GM15510 (cell line): ENCODE results near the gene STX1B.

ENCODE experiments used
- POLR2A ChIP-seq: IDR thresholded peaks from 3 replicates; pipeline ENCODE4 v1.6.1; 2011; ENCODE audit warnings: borderline replicate concordance; ENCODE audit not compliant: insufficient read length; ENCODE audit errors: extremely low read depth

Gene STX1B

GRCh38 chr16:30953511-30954124, 56.8 kb downstream of the STX1B start:
- TF ChIP-seq POLR2A, result no peak

GRCh38 chr16:30953111-30953510, 57.3 kb downstream of the STX1B start:
- peak; percentile 6 for TF ChIP-seq POLR2A

GRCh38 chr16:30951750-30952149, 58.7 kb downstream of the STX1B start:
- no peak for TF ChIP-seq POLR2A

GRCh38 chr16:30951193-30951592, 59.2 kb downstream of the STX1B start:
- TF ChIP-seq POLR2A, result no peak

GRCh38 chr16:30950516-30951065, 59.8 kb downstream of the STX1B start:
- TF ChIP-seq POLR2A, result no peak

GRCh38 chr16:30949650-30950515, 60.6 kb downstream of the STX1B start:
- TF ChIP-seq POLR2A, result peak; percentile 59

- peak; percentile 78 for TF ChIP-seq POLR2A
Observed at GRCh38 chr16:30948667-30949649, 61.5 kb downstream of the STX1B start, which contains the start of gene ORAI3. ORAI3 (plus strand) TSS chr16:30949068; CDS start chr16:30949290, 222 bp downstream.

- no peak for TF ChIP-seq POLR2A
Observed at GRCh38 chr16:30947859-30948666, 62.4 kb downstream of the STX1B start.

GRCh38 chr16:30947541-30947858, 62.9 kb downstream of the STX1B start:
- TF ChIP-seq POLR2A, result no peak

GRCh38 chr16:30946671-30947540, 63.5 kb downstream of the STX1B start:
- TF ChIP-seq POLR2A, result no peak

- TF ChIP-seq POLR2A, result no peak
Observed at GRCh38 chr16:30944352-30944751, 66.1 kb downstream of the STX1B start.

GRCh38 chr16:30942426-30942806, 68.0 kb downstream of the STX1B start:
- TF ChIP-seq POLR2A, result no peak
